ENCODE data around the gene ANTXR1. TPM values are rescaled to one million over a fixed set of nuclear protein-coding genes. Genes with fewer than 3 reads are reported as not detected.

The ANTXR1 gene
- polyA plus RNA-seq, 1 of the 3 experiments (the other 2 are of a cell fraction) = 114 TPM

GRCh38 chr2:69272803-69273471, 260.0 kb downstream of the ANTXR1 start:
- ChIA-PET CTCF (interaction anchor here (0.7 to 1.3 kb wide), 3 partner anchors 10 to 489 kb away, joined by 3 to 4 read pairs (median 3); no protein-coding TSS in a partner anchor), POLR2A (no interaction called here)
- no peaks in the 10 kb centered on the region for H3K36me3 ChIP-seq (replicated peaks in 1 of 2; ENCODE audit: control insufficient read depth in 1 of 2, insufficient read depth in 2 of 2, low read length in 1 of 2)
- no peaks in the 10 kb centered on the region for H3K27me3 ChIP-seq (ENCODE audit: insufficient read depth)
- H2AFZ ChIP-seq (ENCODE audit: low read depth) = no peak overlapping the region
- no peaks in the 10 kb centered on the region for H3K9me3 ChIP-seq
- H3K9me2 ChIP-seq = no peaks in the 10 kb centered on the region
- no peak overlapping the region for H3K9ac ChIP-seq
- peaks cover 0 to 5% of the 10 kb centered on the region in 2 experiments; a peak in 1 of 4 replicates for H3K4me1 ChIP-seq (ENCODE audit: control insufficient read depth in 1 of 2, insufficient read depth in 2 of 2, low read depth in 1 of 2, low read length in 1 of 2)
- no peak overlapping the region for H3K4me2 ChIP-seq
- H3K4me3 ChIP-seq (ENCODE audit: low read depth in 2 of 2, low read length in 1 of 2) = no peak overlapping the region
- DNase-seq = no peak
- 77% methylated on average over 6 of the region's 9 CpGs for WGBS (ENCODE audit: low lambda C conversion rate)
- H3F3A ChIP-seq (replicated peaks; ENCODE audit: insufficient read depth) = no peaks in the 10 kb centered on the region
- TF ChIP-seq RAD21 (IDR thresholded peaks at IDR 0.05; ENCODE audit: low read length) = peak; percentile 42
- TF ChIP-seq CHD2 (IDR thresholded peaks at IDR 0.05; ENCODE audit: low read length, partially characterized antibody) = no peak
- no peaks in the 10 kb centered on the region for H3K79me2 ChIP-seq (ENCODE audit: insufficient read depth)
- H4K20me1 ChIP-seq (ENCODE audit: insufficient read depth) = no peaks in the 10 kb centered on the region
- H3K27ac ChIP-seq (ENCODE audit: low read depth in 2 of 2, low read length in 1 of 2) = no peak overlapping the region

DNA sequence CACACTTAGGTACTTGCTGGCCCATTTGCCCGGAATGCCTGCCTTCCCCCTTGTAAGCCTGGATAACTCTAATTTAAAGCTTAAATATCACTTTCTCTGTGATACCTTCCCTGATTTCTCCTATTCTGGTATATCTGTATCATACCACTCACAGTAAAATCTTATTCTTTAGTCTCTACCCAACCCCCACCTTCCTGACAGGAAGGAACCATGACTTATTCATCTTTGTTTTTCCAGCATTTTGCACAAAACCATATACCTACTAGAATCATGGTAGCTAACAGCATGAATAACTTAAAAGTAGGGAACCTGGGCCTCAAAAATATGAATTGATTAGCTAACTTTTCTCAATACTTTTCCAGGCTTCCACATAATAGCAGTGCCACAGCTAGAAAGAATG, 262.5 kb downstream of the ANTXR1 start:
- H3K27me3 ChIP-seq (ENCODE audit: insufficient read depth) = no peaks in the 10 kb centered on the region
- ChIA-PET CTCF (interaction anchor here (1.0 kb wide), 2 partner anchors 88 to 332 kb away, joined by 3 to 4 read pairs; no protein-coding TSS in a partner anchor), POLR2A (no interaction called here)
- DNase-seq = no peak
- H3K9me3 ChIP-seq = no peaks in the 10 kb centered on the region
- no peaks in the 10 kb centered on the region for H4K20me1 ChIP-seq (ENCODE audit: insufficient read depth)
- H3K36me3 ChIP-seq (replicated peaks in 1 of 2; ENCODE audit: control insufficient read depth in 1 of 2, insufficient read depth in 2 of 2, low read length in 1 of 2) = no peaks in the 10 kb centered on the region
- peaks cover 6% of the 10 kb centered on the region for H3F3A ChIP-seq (replicated peaks; ENCODE audit: insufficient read depth)
- H3K9ac ChIP-seq = no peak overlapping the region
- 96% methylated on average over 1 of the region's 1 CpG for WGBS (ENCODE audit: low lambda C conversion rate)
- no peaks in the 10 kb centered on the region for H3K9me2 ChIP-seq
- H3K27ac ChIP-seq (ENCODE audit: low read depth in 2 of 2, low read length in 1 of 2) = no peak overlapping the region
- H3K4me3 ChIP-seq (ENCODE audit: low read depth in 2 of 2, low read length in 1 of 2) = no peak overlapping the region
- no peaks in the 10 kb centered on the region for H3K79me2 ChIP-seq (ENCODE audit: insufficient read depth)
- no peak for TF ChIP-seq SMC3 (IDR thresholded peaks at IDR 0.05; ENCODE audit: low read depth, low read length)
- no peak for TF ChIP-seq EZH2phosphoT487 (IDR thresholded peaks at IDR 0.05; ENCODE audit: borderline replicate concordance, low read depth)
- TF ChIP-seq GABPA (IDR thresholded peaks at IDR 0.05; ENCODE audit: low read depth) = no peak
- TF ChIP-seq, protein P1, sequence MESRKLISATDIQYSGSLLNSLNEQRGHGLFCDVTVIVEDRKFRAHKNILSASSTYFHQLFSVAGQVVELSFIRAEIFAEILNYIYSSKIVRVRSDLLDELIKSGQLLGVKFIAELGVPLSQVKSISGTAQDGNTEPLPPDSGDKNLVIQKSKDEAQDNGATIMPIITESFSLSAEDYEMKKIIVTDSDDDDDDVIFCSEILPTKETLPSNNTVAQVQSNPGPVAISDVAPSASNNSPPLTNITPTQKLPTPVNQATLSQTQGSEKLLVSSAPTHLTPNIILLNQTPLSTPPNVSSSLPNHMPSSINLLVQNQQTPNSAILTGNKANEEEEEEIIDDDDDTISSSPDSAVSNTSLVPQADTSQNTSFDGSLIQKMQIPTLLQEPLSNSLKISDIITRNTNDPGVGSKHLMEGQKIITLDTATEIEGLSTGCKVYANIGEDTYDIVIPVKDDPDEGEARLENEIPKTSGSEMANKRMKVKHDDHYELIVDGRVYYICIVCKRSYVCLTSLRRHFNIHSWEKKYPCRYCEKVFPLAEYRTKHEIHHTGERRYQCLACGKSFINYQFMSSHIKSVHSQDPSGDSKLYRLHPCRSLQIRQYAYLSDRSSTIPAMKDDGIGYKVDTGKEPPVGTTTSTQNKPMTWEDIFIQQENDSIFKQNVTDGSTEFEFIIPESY (IDR thresholded peaks at IDR 0.05; ENCODE audit: borderline replicate concordance, low read depth) = no peak
- no peak for TF ChIP-seq MXI1 (IDR thresholded peaks at IDR 0.05; ENCODE audit: low read depth, low read length)
- no peak for TF ChIP-seq FOSL2 (IDR thresholded peaks at IDR 0.05; ENCODE audit: borderline replicate concordance, low read depth)
- no peak for TF ChIP-seq FOXJ3 (CRISPR knock-in tag; IDR thresholded peaks at IDR 0.05)
- TF ChIP-seq ELF1 (IDR thresholded peaks at IDR 0.05) = no peak
- no peak for TF ChIP-seq RXRA (IDR thresholded peaks at IDR 0.05; ENCODE audit: borderline replicate concordance, low read depth)
- TF ChIP-seq, protein P2, sequence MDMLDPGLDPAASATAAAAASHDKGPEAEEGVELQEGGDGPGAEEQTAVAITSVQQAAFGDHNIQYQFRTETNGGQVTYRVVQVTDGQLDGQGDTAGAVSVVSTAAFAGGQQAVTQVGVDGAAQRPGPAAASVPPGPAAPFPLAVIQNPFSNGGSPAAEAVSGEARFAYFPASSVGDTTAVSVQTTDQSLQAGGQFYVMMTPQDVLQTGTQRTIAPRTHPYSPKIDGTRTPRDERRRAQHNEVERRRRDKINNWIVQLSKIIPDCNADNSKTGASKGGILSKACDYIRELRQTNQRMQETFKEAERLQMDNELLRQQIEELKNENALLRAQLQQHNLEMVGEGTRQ (IDR thresholded peaks at IDR 0.05; ENCODE audit: borderline replicate concordance, low read depth, low read length) = no peak
- TF ChIP-seq RCOR1 (IDR thresholded peaks at IDR 0.05; ENCODE audit: low read length) = no peak
- TF ChIP-seq NFIC (IDR thresholded peaks at IDR 0.05; ENCODE audit: borderline replicate concordance) = no peak
- no peak for TF ChIP-seq POLR2AphosphoS5 (IDR thresholded peaks at IDR 0.05; ENCODE audit: low read depth, low read length)
- peak overlapping the region; percentile 66; the same call in 1 of the 2 replicates for H2AFZ ChIP-seq (ENCODE audit: low read depth)
- H3K4me1 ChIP-seq (ENCODE audit: control insufficient read depth in 1 of 2, insufficient read depth in 2 of 2, low read depth in 1 of 2, low read length in 1 of 2) = peaks cover 0 to 5% of the 10 kb centered on the region in 2 experiments; a peak in 1 of 4 replicates
- no peak overlapping the region for H3K4me2 ChIP-seq

Data from SK-N-SH (cell line).